ENCODE data around the gene KLHL26.

The KLHL26 gene

DNA sequence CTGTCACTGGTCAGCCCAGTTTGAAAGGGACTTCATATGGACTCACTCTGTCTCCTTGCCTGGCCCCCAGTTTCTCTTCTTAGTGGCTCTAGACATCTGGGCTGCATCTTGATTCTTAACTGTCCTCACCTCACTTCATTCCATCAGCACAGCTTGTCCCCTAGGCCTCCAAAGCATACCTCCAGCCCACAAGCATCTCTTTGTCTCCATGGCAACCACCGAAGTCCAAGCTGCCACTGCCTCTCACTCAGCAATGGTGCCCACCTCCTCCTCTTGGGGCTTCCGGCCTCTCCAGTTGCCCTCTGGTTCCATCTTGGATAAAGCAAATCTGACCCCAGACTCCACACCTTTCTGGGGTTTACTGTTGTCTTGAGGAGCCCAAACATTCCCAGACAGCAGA is 9.9 kb upstream of the KLHL26 start:
- no peak overlapping the region for H2AFZ ChIP-seq (ENCODE audit: low read depth, low read length)
- peaks cover 3% of the 10 kb centered on the region; the same call in 1 of the 2 replicates for H3K4me1 ChIP-seq (ENCODE audit: low read length)
- no peaks in the 10 kb centered on the region for H4K20me1 ChIP-seq (ENCODE audit: insufficient read depth, low read length)
- no peak overlapping the region for H3K27ac ChIP-seq (ENCODE audit: low read length)
- no peaks in the 10 kb centered on the region for H3K9me3 ChIP-seq (ENCODE audit: insufficient read depth, low read length)
- no peak overlapping the region for H3K4me3 ChIP-seq (ENCODE audit: low read length)
- H3K79me2 ChIP-seq (ENCODE audit: low read length) = no peaks in the 10 kb centered on the region
- TF ChIP-seq, protein P1, sequence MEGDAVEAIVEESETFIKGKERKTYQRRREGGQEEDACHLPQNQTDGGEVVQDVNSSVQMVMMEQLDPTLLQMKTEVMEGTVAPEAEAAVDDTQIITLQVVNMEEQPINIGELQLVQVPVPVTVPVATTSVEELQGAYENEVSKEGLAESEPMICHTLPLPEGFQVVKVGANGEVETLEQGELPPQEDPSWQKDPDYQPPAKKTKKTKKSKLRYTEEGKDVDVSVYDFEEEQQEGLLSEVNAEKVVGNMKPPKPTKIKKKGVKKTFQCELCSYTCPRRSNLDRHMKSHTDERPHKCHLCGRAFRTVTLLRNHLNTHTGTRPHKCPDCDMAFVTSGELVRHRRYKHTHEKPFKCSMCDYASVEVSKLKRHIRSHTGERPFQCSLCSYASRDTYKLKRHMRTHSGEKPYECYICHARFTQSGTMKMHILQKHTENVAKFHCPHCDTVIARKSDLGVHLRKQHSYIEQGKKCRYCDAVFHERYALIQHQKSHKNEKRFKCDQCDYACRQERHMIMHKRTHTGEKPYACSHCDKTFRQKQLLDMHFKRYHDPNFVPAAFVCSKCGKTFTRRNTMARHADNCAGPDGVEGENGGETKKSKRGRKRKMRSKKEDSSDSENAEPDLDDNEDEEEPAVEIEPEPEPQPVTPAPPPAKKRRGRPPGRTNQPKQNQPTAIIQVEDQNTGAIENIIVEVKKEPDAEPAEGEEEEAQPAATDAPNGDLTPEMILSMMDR (IDR thresholded peaks at IDR 0.05; ENCODE audit: low read depth, low read length) = no peak
- no peak for TF ChIP-seq EZH2phosphoT487 (IDR thresholded peaks at IDR 0.05; ENCODE audit: low read depth)
- H3K36me3 ChIP-seq (replicated peaks; ENCODE audit: low read depth, low read length) = no peaks in the 10 kb centered on the region
- peaks cover 6% of the 10 kb centered on the region for H3K27me3 ChIP-seq (ENCODE audit: low read depth, low read length)
- no peak overlapping the region for H3K4me2 ChIP-seq (ENCODE audit: low read length)
- H3K9ac ChIP-seq (ENCODE audit: low read length) = no peak overlapping the region

DNA sequence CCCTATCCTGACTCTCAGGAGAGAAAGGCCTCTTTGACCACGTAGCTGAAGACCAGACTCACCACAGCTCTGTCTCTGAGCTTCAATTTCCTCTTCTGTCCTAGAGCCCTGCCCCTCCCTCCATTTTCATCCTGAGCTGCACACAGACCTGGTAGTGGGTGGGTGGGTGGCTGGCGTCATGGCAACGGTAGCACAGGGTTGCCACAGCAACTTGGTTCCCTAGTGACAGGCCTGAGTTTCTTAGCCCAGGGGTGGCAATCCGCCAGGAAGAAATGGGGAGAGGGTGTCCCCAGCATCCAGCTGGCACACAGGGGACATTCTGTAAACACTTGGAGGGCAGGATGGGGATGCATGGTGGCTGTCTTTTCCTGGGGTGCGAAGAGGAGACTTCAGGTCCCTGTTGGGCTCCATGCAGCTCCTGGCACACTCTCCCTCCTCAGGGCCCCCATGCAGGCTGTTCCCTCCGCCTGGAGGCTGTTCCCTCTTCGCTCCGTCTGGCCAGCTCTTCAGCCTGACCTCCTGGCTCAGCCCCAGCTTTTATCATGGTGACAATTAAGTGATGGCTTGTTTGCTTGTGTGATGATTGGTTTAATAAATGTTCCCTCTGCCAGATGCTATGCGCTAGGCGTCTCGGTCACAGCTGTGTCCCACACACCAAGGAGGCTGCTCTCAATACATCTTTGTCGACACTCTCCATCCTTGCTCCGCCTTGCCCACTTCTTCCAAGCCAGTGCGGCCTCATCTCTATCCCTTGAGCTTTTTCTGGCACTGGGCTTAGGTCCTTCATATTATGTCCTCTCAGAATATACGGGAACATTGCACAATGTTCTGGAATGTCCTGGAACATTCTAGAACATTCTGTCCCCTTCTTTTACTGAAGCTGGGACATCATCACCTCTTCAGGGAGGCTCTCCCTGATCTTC is 7.4 kb upstream of the KLHL26 start:
- Histone ChIP-seq H3K4me1 (ENCODE audit: low read length) (peaks cover 3% of the 10 kb centered on the region; the same call in 1 of the 2 replicates), H3K79me2 (ENCODE audit: low read length) (no peaks in the 10 kb centered on the region)
- no peak for TF ChIP-seq EZH2phosphoT487 (IDR thresholded peaks at IDR 0.05; ENCODE audit: low read depth)
- TF ChIP-seq, protein P1 (IDR thresholded peaks at IDR 0.05; ENCODE audit: low read depth, low read length) = no peak

GRCh38 chr19:18633321-18633720 is 3.5 kb upstream of the KLHL26 start:
- Histone ChIP-seq H3K27me3 (ENCODE audit: low read depth, low read length) (peaks cover 7% of the 10 kb centered on the region), H3K79me2 (ENCODE audit: low read length) (peaks cover 15% of the 10 kb centered on the region), H2AFZ (ENCODE audit: low read depth, low read length) (no peak overlapping the region), H3K9ac (ENCODE audit: low read length) (no peak overlapping the region), H3K4me2 (ENCODE audit: low read length) (no peak overlapping the region), H3K4me3 (ENCODE audit: low read length) (no peak overlapping the region), H3K36me3 (replicated peaks; ENCODE audit: low read depth, low read length) (no peaks in the 10 kb centered on the region), H3K27ac (ENCODE audit: low read length) (no peak overlapping the region), H4K20me1 (ENCODE audit: insufficient read depth, low read length) (peaks cover 5% of the 10 kb centered on the region; the same call in 1 of the 2 replicates), H3K4me1 (ENCODE audit: low read length) (peaks cover 15% of the 10 kb centered on the region), H3K9me3 (ENCODE audit: insufficient read depth, low read length) (no peaks in the 10 kb centered on the region)
- TF ChIP-seq EZH2phosphoT487 (IDR thresholded peaks at IDR 0.05; ENCODE audit: low read depth) = no peak
- TF ChIP-seq, protein P1 (IDR thresholded peaks at IDR 0.05; ENCODE audit: low read depth, low read length) = no peak

More for the DNA sequence above, 7.4 kb upstream of the KLHL26 start:
- H3K4me2 ChIP-seq (ENCODE audit: low read length) = no peak overlapping the region
- H2AFZ ChIP-seq (ENCODE audit: low read depth, low read length) = no peak overlapping the region
- H3K27ac ChIP-seq (ENCODE audit: low read length) = no peak overlapping the region
- no peaks in the 10 kb centered on the region for H3K36me3 ChIP-seq (replicated peaks; ENCODE audit: low read depth, low read length)
- H3K4me3 ChIP-seq (ENCODE audit: low read length) = no peak overlapping the region
- H3K9me3 ChIP-seq (ENCODE audit: insufficient read depth, low read length) = no peaks in the 10 kb centered on the region
- no peak overlapping the region for H3K9ac ChIP-seq (ENCODE audit: low read length)
- peaks cover 4% of the 10 kb centered on the region; the same call in 1 of the 2 replicates for H3K27me3 ChIP-seq (ENCODE audit: low read depth, low read length)
- H4K20me1 ChIP-seq (ENCODE audit: insufficient read depth, low read length) = no peaks in the 10 kb centered on the region

DNA sequence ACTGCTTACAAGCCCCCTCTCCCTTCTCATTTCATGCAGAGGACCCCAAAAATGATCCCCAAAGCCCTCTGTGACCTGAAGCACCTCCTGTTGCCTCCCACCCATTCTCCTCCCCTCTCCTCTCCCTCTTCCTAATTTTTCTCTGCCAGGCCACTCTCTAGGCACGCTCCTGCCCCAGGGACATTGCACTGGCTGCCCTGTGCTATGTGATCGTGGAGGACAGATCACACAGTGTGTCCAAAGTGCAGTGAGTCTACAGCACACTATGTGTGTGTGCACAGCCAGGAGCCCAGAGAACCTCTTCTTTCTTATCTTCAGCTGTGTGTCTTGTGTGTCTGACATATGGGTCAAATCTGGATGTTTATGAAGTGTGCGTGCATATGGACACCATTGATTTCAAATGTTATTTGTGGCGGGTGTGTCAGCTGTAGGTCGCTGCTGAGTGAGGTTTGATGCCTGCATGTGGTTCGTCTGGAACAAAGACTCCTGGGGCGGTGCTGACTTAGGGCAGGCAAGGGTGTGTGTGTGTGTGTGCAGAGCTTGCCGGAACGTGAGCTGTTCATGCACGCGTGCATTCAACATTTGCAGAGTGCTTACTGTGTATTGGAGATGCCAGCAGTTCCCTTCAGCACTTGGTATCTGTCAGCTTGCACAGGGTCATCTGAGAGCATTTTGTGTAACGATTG is 2.1 kb upstream of the KLHL26 start:
- Histone ChIP-seq H3K4me2 (ENCODE audit: low read length) (no peak overlapping the region), H3K27ac (ENCODE audit: low read length) (no peak overlapping the region), H2AFZ (ENCODE audit: low read depth, low read length) (no peak overlapping the region), H3K4me3 (ENCODE audit: low read length) (no peak overlapping the region), H3K9me3 (ENCODE audit: insufficient read depth, low read length) (no peaks in the 10 kb centered on the region), H3K4me1 (ENCODE audit: low read length) (peaks cover 15% of the 10 kb centered on the region), H3K27me3 (ENCODE audit: low read depth, low read length) (peaks cover 7% of the 10 kb centered on the region), H3K9ac (ENCODE audit: low read length) (no peak overlapping the region), H3K36me3 (replicated peaks; ENCODE audit: low read depth, low read length) (no peaks in the 10 kb centered on the region), H3K79me2 (ENCODE audit: low read length) (peaks cover 23% of the 10 kb centered on the region), H4K20me1 (ENCODE audit: insufficient read depth, low read length) (peaks cover 9% of the 10 kb centered on the region; the same call in 1 of the 2 replicates)
- TF ChIP-seq, protein P1 (IDR thresholded peaks at IDR 0.05; ENCODE audit: low read depth, low read length) = no peak
- no peak for TF ChIP-seq EZH2phosphoT487 (IDR thresholded peaks at IDR 0.05; ENCODE audit: low read depth)
